NCI-H226 (cell line): Measurements from ENCODE around the gene TRHDE.
"Not testable (repeated sequence)": the region's sequence is repeated elsewhere in the genome, so short reads cannot be mapped to it uniquely, and the experiment has no call there.

Source experiments
- DNase-seq: peaks from one replicate; pipeline ENCODE4 v3.0.0-alpha.2; 2015

The TRHDE gene

DNA sequence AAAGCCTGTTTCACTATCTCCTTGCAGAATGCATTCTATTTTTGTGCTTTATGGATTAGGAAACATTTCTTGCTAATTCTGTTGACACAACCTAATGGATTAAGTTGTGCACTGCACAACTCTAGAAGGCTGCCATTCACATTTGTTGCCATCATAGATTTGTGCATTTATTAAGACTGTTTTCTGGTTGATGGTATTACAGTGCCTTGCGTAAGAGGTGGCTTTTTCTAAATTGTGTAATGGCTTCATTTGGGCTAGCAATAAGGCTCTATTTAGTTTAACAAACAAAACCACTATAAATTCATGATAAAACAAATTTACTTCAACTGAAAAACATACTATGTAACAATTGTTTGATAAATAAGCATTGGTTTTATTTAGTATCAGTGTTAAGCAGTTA is 175.9 kb downstream of the TRHDE start:
- DNase-seq = no peak

DNA sequence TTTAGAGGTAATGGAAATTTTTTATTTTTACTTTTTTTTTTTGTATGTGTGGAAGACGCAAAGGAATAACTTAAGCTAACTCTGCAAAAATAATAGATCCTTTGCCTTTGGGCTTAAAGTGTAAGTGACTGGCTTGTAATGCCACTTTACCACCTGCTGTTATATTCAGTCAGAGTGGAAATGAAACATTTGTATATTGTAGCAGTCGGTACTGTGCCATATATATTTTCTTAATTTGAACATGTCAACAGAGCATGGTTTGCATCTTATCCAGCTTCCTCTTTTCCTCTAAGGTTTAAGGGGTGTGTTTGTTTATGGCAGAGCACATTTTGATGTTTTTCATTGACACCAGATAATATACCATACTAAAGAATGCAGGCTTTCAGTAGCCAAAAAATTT is 176.6 kb downstream of the TRHDE start:
- DNase-seq = no peak

DNA sequence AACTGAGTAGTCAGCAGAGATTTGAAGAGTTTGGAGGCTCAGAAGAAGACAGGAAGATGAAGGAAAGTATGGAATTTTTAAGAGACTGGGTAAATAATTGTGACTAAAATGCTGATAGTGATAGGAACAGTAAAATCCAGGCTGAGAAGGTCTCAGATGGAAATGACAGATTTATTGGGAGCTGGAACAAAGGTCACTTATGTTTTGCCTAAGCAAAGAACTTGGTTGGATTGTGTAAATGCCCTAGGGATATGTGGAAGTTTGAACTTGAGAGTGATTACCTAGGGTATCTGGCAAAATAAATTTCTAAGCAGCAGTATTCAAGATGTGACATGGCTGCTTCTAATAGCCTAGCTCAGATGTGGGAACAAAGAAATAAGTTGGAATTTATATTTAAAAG is 180.9 kb downstream of the TRHDE start:
- DNase-seq = no peak

DNA sequence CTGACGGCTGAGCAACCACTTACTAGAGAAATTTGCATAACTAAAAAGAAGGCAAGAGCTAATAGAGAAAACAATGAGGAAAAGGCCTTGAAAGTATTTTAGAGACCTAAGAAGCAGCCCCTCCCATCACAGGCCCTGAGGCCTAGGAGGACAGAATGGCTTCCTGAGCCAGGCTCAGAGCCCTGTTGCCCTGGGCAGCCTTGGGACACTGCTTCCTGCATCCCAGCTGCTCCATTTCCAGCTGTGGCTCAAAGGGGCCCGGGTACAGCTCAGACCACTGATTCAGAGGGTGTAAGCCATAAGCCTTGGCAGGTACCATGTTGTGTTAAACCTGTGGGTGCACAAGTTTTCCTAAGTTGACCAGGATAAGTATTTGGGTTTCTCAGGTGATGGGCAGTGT is 181.4 kb downstream of the TRHDE start:
- DNase-seq = no peak

DNA sequence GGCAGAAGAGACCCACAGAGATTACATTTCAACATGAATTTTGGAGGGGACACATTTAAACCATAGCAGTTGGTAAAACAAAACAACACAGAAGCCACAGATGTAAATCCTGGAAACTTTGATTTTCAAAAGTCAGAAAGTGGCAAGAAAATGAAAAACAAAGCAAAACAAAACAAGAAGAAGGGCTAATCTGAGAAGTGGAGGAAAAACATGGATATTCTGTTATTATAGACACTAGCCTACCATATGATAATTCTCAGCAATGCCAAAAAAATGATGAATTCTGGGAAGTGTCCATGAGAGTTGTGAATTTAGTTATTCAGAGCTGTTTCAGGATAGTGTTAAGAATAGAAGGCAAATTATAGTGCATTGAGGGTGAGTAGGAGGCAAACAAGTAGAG is 192.3 kb downstream of the TRHDE start:
- no peak for DNase-seq

DNA sequence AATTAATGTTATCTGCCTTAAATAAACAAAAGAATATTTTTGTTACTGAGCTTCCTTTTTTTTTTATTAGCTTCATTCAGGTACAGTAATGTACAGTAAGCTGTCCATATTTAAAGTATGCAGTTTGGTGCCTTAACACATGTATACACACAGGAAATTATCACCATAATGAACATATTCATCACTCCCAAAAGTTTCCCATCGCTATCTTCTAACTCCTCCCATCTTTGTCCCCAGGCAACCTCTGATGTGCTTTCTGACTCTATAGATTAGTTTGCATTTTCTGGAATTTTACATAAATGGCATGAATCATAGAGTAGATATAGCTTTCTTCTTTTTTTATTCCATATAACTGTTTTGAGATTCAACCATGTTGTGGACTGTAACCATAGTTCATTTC is 193.0 kb downstream of the TRHDE start:
- no peak for DNase-seq

DNA sequence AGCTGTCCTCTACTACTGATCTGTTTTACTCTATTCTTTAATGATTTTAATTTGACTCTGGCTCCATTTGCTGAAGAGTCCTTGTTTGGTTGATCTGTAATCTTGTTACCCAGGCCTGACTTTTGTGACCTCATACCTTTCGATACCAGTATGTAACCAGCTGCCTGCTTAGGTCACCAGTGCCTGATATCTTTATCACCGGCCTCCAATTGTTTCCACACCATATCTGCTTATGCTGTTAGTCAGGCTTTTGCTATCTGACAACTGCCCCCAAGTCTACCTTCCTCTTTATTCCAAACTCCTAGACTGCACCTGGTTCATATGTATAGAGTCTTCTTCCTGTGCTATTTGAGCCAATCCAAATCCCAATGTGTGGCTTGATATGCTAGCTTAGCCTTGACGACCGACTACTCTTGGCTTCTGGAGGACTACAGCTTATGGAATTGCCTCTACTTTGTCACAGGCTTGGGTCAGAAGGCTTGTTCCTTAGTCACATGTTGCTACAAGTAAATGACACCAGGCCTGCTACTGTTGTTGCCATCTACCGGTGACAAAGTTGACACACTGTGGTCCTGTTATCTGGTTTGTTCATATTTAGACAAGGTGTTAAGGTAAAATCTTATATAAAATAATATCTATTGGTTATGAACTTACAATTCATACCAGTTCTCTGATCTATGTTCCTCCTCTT is 193.9 kb downstream of the TRHDE start:
- DNase-seq = no peak

DNA sequence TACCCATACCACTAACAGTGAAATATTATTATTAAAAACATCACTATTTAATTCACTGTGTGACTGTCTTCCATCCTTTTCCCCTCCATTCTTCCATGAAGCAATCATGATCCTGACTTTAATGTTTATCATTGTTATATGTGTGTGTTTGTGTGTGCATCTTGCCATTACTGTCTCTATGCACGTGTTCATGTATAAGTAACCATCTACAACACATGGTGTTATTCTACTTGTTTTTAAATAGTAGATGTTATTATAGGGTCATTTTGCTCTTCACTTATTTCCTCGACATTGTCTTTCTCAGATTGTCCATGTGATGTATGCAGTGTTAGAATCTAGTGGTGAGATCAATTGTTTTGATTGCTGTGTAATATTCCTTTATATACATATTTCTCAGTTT is 195.8 kb downstream of the TRHDE start:
- no peak for DNase-seq

DNA sequence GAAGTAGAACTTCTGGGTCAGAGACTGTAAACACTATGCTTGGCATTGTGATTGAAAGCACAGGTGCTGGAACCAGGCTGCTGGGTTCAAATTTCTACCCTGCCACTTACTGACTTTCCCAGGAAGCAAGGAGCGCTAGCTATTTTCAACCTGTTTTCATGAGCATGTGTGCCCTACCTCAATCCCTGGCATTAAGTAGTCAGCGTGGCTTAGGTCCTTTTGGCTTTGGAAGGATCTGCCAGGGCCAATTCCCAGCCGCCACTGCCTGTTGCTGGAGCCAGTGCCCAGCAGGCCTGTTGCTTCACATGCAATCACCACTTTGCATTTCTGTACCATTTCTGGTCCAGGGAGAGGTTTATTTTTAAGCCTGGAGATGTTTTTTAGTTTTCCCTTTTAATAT is 196.3 kb downstream of the TRHDE start:
- no peak for DNase-seq

DNA sequence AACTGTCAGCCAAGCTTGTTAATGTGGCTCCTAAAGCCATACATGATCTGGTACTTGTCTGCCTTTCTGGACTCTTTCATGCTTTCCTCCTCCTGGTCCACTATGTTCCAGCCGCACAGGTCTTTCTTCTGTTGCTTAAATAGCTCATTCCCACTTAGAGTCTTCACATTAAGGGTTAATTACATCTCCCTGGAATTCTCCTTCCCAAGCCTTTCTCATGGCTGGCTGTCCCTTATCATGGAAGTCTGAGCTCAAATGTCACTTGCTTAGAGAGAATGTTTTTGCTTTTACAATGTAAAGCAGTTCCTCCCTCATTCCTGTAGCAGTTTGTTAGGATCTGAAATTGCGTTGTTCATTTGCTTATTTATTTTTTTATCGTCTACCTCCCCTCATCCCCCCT is 199.6 kb downstream of the TRHDE start:
- no peak for DNase-seq

DNA sequence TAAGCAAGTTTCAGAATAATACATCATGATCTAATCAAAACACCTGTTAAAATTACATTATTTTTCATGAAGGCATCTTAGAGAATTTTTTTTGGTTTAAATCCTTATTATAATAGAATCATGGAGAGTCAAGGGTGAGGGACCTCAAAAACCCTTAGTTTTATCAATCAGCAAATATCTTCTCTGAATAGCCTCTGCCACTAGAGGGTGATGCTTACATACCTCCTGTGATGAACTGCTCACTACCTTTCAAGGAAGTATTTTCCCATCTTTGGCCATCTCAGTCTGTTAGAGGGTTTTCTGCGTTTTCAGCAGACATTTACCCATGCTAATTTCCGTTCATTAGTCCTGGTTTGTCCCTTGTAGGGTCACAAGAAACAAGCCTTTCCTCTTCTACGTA is 200.2 kb downstream of the TRHDE start:
- no peak for DNase-seq

DNA sequence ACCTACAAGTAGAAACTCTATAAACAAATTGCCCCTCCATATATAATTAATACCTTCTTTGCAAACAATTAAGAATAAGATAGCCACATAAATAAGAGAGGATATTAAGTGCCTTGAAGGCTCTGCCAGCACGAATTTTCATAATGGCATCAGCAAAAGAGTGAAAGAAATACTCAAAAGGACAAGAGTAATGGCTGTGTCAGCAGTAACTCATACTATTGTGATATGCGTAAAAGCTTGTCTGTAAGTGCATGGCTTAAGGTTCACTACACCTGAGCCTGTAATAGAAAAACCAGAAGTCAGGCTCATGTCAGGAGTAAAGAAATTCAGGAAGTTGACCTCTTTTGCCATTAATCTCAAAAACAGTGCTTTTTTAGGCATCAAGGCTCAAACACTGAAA is 204.1 kb downstream of the TRHDE start:
- DNase-seq = no peak

DNA sequence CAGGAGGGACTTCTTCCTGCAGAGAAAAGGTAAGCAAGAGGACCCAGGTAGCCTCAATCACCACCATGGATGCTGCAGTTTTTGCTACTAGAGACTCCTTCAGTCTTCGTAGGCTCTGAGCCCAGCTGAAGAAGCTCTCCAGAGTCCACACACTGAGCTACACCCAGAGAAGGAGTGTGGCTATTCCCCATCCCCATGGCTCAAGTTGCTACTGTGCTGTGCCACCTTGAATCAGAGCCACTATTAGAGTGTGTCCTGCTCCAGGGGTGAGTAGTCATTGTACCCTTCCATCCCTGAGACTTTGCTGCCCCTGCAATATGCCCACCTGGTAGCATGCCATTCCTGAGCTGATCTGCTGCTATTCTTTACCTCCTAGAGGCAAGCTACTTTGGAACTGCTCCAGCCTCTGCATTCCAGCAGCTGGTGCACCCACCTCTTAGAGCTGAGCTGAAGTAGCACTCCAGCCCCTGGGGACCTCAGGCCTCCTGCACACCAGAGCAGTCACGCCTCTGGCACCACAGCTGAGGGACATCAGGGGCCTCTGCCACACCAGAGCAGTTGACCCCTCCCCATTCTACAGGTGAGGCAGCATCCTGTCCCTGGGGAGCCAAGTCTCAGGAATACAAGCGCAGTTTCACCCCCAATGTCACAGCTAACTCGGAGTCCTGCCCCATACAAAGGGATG is 213.0 kb downstream of the TRHDE start:
- DNase-seq = no peak

DNA sequence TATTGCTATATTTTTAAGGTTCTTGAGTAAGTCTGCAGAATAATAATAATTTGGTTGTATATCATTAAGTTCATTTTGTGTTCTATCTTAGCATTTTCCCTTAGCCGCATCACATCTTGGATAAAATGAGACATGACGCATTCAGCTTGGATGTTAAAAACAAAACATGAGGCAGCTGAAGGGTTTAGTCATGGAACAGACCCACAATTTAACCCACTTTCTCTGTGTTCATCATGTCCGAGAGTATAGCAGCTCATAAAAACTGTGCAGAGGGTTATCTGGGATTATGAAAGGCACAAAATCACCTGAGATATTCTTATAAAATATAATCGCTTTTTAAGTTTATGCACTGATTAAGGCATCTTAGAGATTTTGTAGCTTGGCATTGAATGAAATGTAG is 219.3 kb downstream of the TRHDE start:
- no peak for DNase-seq

DNA sequence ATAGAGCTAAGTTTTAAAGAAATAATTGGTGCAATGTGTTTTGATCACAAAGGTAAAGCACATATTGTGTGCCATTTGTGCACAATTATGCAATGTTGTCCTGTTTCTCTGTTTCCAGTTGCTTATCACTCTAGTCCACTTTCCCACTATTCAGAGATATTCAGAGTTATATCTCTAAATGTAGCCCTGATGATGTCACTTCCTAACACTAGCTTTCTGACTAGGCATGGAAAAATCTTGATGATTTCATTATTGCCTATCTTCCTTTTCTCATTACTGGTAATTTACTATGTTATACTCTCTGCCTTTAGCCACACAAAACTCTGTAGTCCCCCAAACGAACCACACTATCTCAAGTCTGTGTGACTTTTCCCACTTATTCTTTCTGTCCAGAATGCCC is 221.2 kb downstream of the TRHDE start:
- DNase-seq = no peak

DNA sequence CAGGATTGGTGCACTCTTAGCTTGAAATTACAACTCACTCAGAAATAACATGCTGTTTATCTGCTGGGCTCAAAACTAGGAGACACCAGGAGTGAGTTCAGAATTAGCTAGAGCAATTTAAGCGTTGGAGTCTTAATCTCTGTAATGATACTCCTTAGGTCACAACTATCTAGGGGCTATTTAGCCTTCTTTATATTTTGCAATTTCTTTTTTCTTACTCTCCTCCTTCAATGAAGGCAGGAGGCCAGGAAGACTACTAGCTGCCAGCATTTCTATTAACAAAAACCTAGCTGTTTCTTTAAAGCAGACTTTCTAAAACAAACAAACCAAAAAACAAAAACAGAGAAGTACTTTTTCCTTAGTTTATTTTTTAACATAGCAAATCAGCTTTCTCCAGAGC is 226.2 kb downstream of the TRHDE start:
- no peak for DNase-seq

DNA sequence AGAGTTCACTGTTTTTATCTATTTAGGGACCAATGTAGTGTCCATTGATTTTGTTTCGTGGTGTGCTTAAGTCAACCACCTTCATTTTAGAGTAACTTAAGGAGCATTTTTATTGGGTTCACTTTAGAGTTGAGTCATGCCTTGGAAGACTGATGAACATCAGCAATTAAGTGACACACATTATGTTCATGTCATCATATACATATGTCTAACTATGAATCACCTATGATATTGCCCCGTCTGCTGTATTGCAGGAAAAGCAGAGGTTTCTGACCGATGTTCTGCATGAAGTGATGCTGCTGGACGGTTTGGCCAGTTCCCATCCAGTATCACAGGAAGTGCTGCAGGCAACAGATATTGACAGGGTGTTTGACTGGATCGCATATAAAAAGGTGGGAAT is 227.1 kb downstream of the TRHDE start:
- DNase-seq = no peak

DNA sequence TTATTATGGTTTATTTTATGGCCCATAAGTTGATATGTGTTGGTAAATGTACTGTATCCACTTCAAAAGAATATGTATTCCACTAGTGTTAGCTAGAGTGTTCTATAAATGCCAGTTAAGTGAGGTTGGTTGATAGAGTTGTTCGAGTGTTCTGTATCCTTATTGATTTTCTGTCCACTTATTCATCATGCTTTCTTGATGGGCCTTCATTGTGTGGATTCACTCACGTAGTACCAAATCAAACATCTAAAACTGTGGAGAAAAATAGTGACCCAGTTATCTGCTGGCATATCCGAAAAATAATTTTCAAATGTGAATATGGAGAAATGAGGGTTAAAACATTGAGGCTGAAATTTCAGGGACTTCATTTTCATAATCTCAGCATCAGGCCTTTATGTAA is 230.4 kb downstream of the TRHDE start:
- DNase-seq = no peak

DNA sequence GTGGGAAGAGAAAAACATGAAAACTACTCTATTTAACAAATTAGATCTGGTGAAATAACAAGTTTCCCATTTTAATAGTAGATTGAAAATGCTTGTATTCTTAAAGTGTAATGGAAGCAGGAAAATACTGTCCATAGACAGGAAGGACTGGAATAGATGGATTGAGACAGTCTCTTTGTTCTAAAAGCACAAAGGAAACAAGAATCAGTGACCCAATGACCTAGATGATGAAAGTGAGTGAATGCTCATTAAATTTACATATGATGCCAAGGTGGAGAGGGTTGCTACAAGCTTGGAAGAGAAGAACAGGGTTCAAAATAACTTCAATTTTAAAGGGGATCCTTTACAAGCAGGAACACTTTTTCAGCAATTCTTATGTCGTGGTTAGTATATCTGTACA is 233.1 kb downstream of the TRHDE start:
- DNase-seq = no peak

DNA sequence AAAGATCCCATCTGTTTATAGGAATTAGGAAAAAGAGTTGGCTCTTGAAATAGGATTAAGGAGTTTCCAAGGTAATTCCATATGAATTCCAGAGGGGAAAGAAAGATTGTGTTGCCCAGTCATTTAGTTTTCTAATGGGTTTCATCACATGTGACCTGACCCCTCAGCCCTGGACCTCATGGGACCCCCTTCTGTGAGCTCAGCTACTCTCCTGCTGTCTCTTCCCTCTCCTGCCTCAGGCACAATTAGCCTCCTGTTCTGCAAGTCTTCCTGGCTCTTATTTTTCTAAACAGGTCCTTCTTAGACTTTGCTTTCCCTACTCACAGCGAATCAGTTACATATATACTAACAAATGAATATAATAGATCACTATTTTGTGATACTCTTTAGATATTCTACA is 237.7 kb downstream of the TRHDE start:
- no peak for DNase-seq

DNA sequence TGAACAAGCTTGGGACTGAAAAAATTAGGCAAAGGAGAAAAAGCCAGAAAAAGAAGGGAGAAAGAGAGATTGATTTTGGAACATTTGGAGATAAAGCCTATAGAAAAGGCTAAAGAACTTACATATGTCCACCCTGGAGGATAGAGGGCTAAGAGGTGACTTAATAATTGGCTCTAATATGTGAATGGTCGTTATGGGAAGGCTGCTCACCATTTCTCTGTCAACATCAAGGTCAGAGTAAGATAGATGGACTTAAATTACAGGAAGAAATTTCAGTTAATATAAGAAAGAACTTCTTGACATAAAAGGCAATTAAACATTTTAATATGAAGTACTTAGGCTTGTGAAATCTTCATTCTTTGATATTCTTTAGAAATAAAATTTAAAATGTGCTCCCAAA is 238.6 kb downstream of the TRHDE start:
- DNase-seq = no peak

DNA sequence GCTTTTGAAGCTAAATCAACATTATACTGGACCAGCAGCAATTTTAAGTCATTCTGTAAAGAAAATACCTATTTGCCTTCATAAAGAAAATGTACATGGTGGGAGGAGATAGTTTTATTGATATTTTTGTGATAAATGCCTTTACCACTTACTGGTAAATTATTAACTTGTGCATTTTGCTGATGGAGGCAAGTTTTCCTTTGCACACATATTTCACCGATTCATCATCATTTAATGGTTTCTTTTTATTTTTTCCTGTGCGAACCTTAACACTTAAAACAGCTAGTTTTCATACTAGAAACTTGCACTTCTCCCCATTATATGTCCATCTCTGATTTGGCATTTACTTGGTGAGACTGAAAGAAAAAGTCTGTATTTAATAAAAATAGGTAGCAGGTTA is 239.3 kb downstream of the TRHDE start:
- DNase-seq = no peak

DNA sequence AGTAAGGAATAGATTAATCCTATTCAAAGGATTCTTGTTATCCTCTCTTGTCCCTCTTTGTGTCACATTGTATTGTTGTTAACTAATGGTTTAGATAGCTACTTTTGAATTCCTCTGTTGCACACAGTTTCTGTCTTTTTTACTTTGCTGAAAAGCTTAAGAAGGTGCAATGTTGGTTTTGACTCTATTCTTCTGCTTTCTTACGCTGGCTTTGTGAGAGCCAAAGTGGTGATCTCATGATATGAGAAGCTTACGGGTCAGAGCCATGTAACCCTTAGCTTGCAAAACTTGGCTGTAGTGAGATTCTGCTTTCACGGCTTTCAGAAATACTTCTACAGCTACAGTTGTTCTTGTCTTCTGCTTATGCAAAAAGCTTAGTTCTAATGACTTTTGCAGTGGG is 239.7 kb downstream of the TRHDE start:
- DNase-seq = no peak

DNA sequence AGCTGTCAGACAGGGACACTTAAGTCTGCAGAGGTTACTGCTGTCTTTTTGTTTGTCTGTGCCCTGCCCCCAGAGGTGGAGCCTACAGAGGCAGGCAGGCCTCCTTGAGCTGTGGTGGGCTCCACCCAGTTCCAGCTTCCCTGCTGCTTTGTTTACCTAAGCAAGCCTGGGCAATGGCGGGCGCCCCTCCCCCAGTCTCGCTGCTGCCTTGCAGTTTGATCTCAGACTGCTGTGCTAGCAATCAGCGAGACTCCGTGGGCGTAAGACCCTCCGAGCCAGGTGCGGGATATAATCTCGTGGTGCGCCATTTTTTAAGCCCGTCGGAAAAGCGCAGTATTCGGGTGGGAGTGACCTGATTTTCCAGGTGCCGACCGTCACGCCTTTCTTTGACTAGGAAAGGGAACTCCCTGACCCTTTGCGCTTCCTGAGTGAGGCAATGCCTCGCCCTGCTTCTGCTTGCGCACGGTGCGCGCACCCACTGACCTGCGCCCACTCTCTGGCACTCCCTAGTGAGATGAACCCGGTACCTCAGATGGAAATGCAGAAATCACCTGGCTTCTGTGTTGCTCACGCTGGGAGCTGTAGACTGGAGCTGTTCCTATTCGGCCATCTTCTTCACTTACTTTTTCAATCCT is 248.0 kb downstream of the TRHDE start:
- DNase-seq = not testable (repeated sequence)

DNA sequence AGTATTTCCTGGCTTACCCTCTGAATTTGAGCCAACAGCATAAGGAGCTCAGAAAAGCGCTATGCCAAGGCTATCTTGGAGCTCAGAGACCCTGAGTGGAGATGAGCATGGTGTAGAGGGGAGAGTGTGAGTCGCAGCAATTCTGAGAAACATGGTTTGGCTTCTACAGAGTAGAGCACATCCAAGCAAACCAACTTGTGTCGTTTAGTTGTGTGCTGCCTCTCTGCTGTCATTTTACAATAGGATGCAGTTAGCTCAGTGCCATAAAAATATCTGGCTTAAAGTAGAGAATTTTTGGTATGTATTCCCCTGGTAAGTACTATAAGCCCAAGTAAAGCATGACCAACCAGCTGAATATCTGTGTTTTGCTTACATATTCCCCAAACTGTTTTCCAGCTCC is 249.2 kb downstream of the TRHDE start:
- no peak for DNase-seq
